H9 (cell line): Measurements from ENCODE around the gene ABCA10. TPM values are rescaled to one million over a fixed set of nuclear protein-coding genes. Genes with fewer than 3 reads are reported as not detected.

Source experiments
- DNase-seq: peaks from one replicate; pipeline ENCODE4 v3.0.0-alpha.2; 2017
- H2AFZ ChIP-seq: one replicate; pipeline ENCODE4 v1.6.1; 2013; ENCODE audit warnings: mild to moderate bottlenecking, low read length, control low read depth, moderate library complexity
- H2AK5ac ChIP-seq: 2 replicates; pipeline ENCODE4 v1.6.1; 2013; ENCODE audit warnings: low read length, control low read depth, mixed read lengths; ENCODE audit not compliant: insufficient read length
- H2BK120ac ChIP-seq: one replicate; pipeline ENCODE4 v1.6.1; 2013; ENCODE audit warnings: low read depth, mild to moderate bottlenecking, low read length, control low read depth, inconsistent platforms; ENCODE audit not compliant: poor library complexity, severe bottlenecking
- H2BK12ac ChIP-seq: 2 replicates; pipeline ENCODE4 v1.6.1; 2013; ENCODE audit warnings: low read length, control low read depth, mixed read lengths, low read depth; ENCODE audit not compliant: insufficient read length
- H2BK15ac ChIP-seq: 2 replicates; pipeline ENCODE4 v1.6.1; 2013; ENCODE audit warnings: low read depth, low read length, control low read depth
- H2BK20ac ChIP-seq: one replicate; pipeline ENCODE4 v1.6.1; 2013; ENCODE audit warnings: low read depth, mild to moderate bottlenecking, low read length, control low read depth, inconsistent platforms; ENCODE audit not compliant: poor library complexity, severe bottlenecking
- H2BK5ac ChIP-seq: 2 replicates; pipeline ENCODE4 v1.6.1; 2013; ENCODE audit warnings: low read length, control low read depth, mixed read lengths; ENCODE audit not compliant: insufficient read length
- H3K14ac ChIP-seq: 2 replicates; pipeline ENCODE4 v1.6.1; 2013; ENCODE audit warnings: low read length, control low read depth; ENCODE audit not compliant: insufficient read depth
- H3K18ac ChIP-seq: 2 replicates; pipeline ENCODE4 v1.6.1; 2013; ENCODE audit warnings: low read depth, mild to moderate bottlenecking, mixed read lengths, low read length, control low read depth; ENCODE audit not compliant: insufficient read length
- H3K23ac ChIP-seq: 2 replicates; pipeline ENCODE4 v1.6.1; 2013; ENCODE audit warnings: low read length, control low read depth, mixed read lengths, low read depth; ENCODE audit not compliant: insufficient read length
- H3K23me2 ChIP-seq: 2 replicates; pipeline ENCODE4 v1.6.1; 2013; ENCODE audit warnings: low read depth, mild to moderate bottlenecking, mixed read lengths, low read length, control low read depth; ENCODE audit not compliant: insufficient read length, poor library complexity, severe bottlenecking
- H3K27ac ChIP-seq: 2 replicates; pipeline ENCODE4 v1.5.1; 2013; ENCODE audit warnings: low read length, control low read depth, mixed read lengths, low read depth; ENCODE audit not compliant: insufficient read length
- H3K27me3 ChIP-seq: 2 replicates; pipeline ENCODE4 v1.6.1; 2013; ENCODE audit warnings: low read length, control low read depth, inconsistent platforms; ENCODE audit not compliant: insufficient read depth
- H3K4ac ChIP-seq: 2 replicates; pipeline ENCODE4 v1.6.1; 2013; ENCODE audit warnings: low read depth, mild to moderate bottlenecking, control low read depth, inconsistent platforms, low read length, moderate library complexity
- H3K4me1 ChIP-seq: 2 replicates; pipeline ENCODE4 v1.6.1; 2013; ENCODE audit warnings: low read length, control low read depth, inconsistent platforms; ENCODE audit not compliant: insufficient read depth
- H3K4me2 ChIP-seq: 2 replicates; pipeline ENCODE4 v1.6.1; 2013; ENCODE audit warnings: low read length, control low read depth, mixed read lengths; ENCODE audit not compliant: insufficient read length, insufficient read depth
- H3K56ac ChIP-seq: 2 replicates; pipeline ENCODE4 v1.6.1; 2013; ENCODE audit warnings: low read depth, mild to moderate bottlenecking, mixed read lengths, low read length, control low read depth; ENCODE audit not compliant: insufficient read length
- H3K79me1 ChIP-seq: 2 replicates; pipeline ENCODE4 v1.6.1; 2013; ENCODE audit warnings: low read depth, mild to moderate bottlenecking, moderate library complexity, low read length, control low read depth, inconsistent platforms; ENCODE audit not compliant: insufficient read depth, poor library complexity, severe bottlenecking
- H3K79me2 ChIP-seq: 2 replicates; pipeline ENCODE4 v1.6.1; 2013; ENCODE audit warnings: low read length, control low read depth, inconsistent platforms; ENCODE audit not compliant: insufficient read depth
- H3K9ac ChIP-seq: 2 replicates; pipeline ENCODE4 v1.6.1; 2013; ENCODE audit warnings: low read length, control low read depth, mixed read lengths; ENCODE audit not compliant: insufficient read length; ENCODE audit errors: extremely low read depth
- H3K9me3 ChIP-seq: one replicate; pipeline ENCODE4 v1.6.1; 2013; ENCODE audit warnings: low read depth, low read length, inconsistent platforms; ENCODE audit not compliant: control insufficient read depth
- H3T11ph ChIP-seq: one replicate; pipeline ENCODE4 v1.6.1; 2013; ENCODE audit warnings: mild to moderate bottlenecking, low read length, control low read depth, inconsistent platforms
- H4K20me1 ChIP-seq: one replicate; pipeline ENCODE4 v1.6.1; 2013; ENCODE audit not compliant: control insufficient read depth, insufficient read length, insufficient read depth
- H4K5ac ChIP-seq: 2 replicates; pipeline ENCODE4 v1.6.1; 2013; ENCODE audit warnings: low read depth, mild to moderate bottlenecking, mixed read lengths, low read length, control low read depth; ENCODE audit not compliant: insufficient read length
- H4K8ac ChIP-seq: replicated peaks from 2 replicates; pipeline ENCODE4 v1.6.1; 2013; ENCODE audit warnings: low read length, control low read depth, mixed read lengths, low read depth; ENCODE audit not compliant: insufficient read length
- H4K91ac ChIP-seq: 2 replicates; pipeline ENCODE4 v1.6.1; 2013; ENCODE audit warnings: low read depth, mild to moderate bottlenecking, moderate library complexity, mixed read lengths, low read length, control low read depth; ENCODE audit not compliant: insufficient read length
- H3K27ac Mint-ChIP-seq, 3 experiments: 2 replicates in 2 of 3; 3 replicates in 1 of 3; pipeline ENCODE4 v1.8.0; 2020 to 2021; ENCODE audit warnings: mixed read lengths in 3 of 3, mild to moderate bottlenecking in 1 of 3, moderate library complexity in 1 of 3
- H3K27me3 Mint-ChIP-seq: 2 replicates; pipeline ENCODE4 v1.8.0; 2021; ENCODE audit warnings: low read depth, mild to moderate bottlenecking, moderate library complexity, mixed read lengths
- H3K36me3 Mint-ChIP-seq, 3 experiments: 2 replicates in 2 of 3; 3 replicates in 1 of 3; pipeline ENCODE4 v1.8.0; 2020 to 2021; ENCODE audit warnings: low read depth in 3 of 3, mixed read lengths in 3 of 3; ENCODE audit not compliant: insufficient read depth in 1 of 3
- H3K4me1 Mint-ChIP-seq, 2 experiments: 2 replicates each; pipeline ENCODE4 v1.8.0; 2020; ENCODE audit warnings: mixed read lengths in 2 of 2
- H3K4me3 Mint-ChIP-seq, 2 experiments: 2 replicates in 1 of 2; 3 replicates in 1 of 2; pipeline ENCODE4 v1.8.0; 2020 to 2021; ENCODE audit warnings: mild to moderate bottlenecking in 2 of 2, mixed read lengths in 2 of 2, moderate library complexity in 1 of 2
- H3K9me3 Mint-ChIP-seq, 2 experiments: 2 replicates in 1 of 2; 3 replicates in 1 of 2; pipeline ENCODE4 v1.8.0; 2020; ENCODE audit warnings: mild to moderate bottlenecking in 2 of 2, mixed read lengths in 2 of 2, moderate library complexity in 1 of 2
- CTCF ChIP-seq: fragments of 200-600 bp; sonication (generic); conservative IDR thresholded peaks from 3 replicates; pipeline ENCODE4 v1.8.0; 2021; ENCODE audit warnings: antibody characterized with exemption, mild to moderate bottlenecking
- total RNA-seq: library from RNA; stranded (reverse); gene quantifications from 2 replicates; pipeline ENCODE4 v1.2.1, GENCODE V29; 2021

ABCA10 gene
- total RNA-seq, 1 experiment from 2014 or later = not detected

GRCh38 chr17:69232650-69233049 is 4.0 kb upstream of the ABCA10 start:
- Mint-ChIP-seq H3K27ac (no peak overlapping the region), H3K4me1 (peaks cover 0 to 2% of the 10 kb centered on the region in 2 experiments; a peak in 2 of 4 replicates), H3K27me3 (no peaks in the 10 kb centered on the region), H3K9me3 (peaks cover 4% of the 10 kb centered on the region in 2 experiments; a peak in 4 of 5 replicates), H3K36me3 (peaks cover 0 to 7% (median 0%) of the 10 kb centered on the region in 3 experiments; a peak in 1 of 7 replicates), H3K4me3 (no peak overlapping the region)
- no peaks in the 10 kb centered on the region for H3K79me2 ChIP-seq
- no peaks in the 10 kb centered on the region for H3K4me1 ChIP-seq
- no peak overlapping the region for H3K4ac ChIP-seq
- H3K14ac ChIP-seq = no peak overlapping the region
- no peaks in the 10 kb centered on the region for H3K27me3 ChIP-seq
- no peak overlapping the region for H2BK15ac ChIP-seq
- H4K8ac ChIP-seq = no peak overlapping the region
- H2AFZ ChIP-seq = no peak overlapping the region
- H3K79me1 ChIP-seq = no peaks in the 10 kb centered on the region
- no peak overlapping the region for H3K18ac ChIP-seq
- H2AK5ac ChIP-seq = no peak overlapping the region
- no peak for DNase-seq
- H3K9me3 ChIP-seq = no peaks in the 10 kb centered on the region
- H4K20me1 ChIP-seq = no peaks in the 10 kb centered on the region
- no peak overlapping the region for H3K9ac ChIP-seq
- H2BK20ac ChIP-seq = no peak overlapping the region
- H3K27ac ChIP-seq = no peak overlapping the region
- H2BK12ac ChIP-seq = no peak overlapping the region
- TF ChIP-seq CTCF = no peak
- no peak overlapping the region for H4K5ac ChIP-seq
- H4K91ac ChIP-seq = no peak overlapping the region
- no peaks in the 10 kb centered on the region for H3K23me2 ChIP-seq
- H3K56ac ChIP-seq = no peak overlapping the region
- H3K23ac ChIP-seq = no peak overlapping the region
- H2BK120ac ChIP-seq = no peak overlapping the region
- no peak overlapping the region for H3K4me2 ChIP-seq
- H3T11ph ChIP-seq = no peak overlapping the region
- no peak overlapping the region for H2BK5ac ChIP-seq
